Measurements from ENCODE around the gene MACC1. TPM values are rescaled to one million over a fixed set of nuclear protein-coding genes. Genes with fewer than 3 reads are reported as not detected.
A peak's percentile ranks its signal among the peaks of the same experiment; 100 is the strongest.

The MACC1 gene
- total and polyA plus RNA-seq, 8 donors, result 1.5 to 27.0 (median 9.6) TPM

DNA sequence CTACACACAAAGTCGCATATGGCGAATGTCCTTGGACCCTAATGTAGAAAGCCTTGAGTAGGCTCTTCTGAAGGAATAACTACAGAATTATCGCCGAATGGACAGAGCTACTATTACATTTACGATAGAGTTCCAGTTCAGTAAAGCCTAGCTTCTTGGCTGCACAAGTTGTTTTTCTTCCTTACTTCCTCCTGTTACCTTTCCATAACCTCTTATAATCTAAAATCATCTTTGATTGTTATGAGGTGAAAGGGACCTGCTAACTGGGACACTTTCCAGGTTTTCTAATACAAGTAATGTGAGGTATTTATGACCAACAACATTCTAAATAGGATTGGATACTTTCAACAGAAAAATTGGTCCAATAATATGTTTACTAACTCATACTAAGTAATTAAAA lies 31.2 kb downstream of the MACC1 start:
- DNase-seq, result no peak
- Histone ChIP-seq H3K27me3 (no peaks in the 10 kb centered on the region), H3K4me1 (peaks cover 0 to 3% (median 0%) of the 10 kb centered on the region in 3 donors), H3K27ac (no peak overlapping the region), H3K4me3 (no peak overlapping the region), H3K9me3 (no peaks in the 10 kb centered on the region), H3K36me3 (no peaks in the 10 kb centered on the region)
- TF ChIP-seq, protein P1, sequence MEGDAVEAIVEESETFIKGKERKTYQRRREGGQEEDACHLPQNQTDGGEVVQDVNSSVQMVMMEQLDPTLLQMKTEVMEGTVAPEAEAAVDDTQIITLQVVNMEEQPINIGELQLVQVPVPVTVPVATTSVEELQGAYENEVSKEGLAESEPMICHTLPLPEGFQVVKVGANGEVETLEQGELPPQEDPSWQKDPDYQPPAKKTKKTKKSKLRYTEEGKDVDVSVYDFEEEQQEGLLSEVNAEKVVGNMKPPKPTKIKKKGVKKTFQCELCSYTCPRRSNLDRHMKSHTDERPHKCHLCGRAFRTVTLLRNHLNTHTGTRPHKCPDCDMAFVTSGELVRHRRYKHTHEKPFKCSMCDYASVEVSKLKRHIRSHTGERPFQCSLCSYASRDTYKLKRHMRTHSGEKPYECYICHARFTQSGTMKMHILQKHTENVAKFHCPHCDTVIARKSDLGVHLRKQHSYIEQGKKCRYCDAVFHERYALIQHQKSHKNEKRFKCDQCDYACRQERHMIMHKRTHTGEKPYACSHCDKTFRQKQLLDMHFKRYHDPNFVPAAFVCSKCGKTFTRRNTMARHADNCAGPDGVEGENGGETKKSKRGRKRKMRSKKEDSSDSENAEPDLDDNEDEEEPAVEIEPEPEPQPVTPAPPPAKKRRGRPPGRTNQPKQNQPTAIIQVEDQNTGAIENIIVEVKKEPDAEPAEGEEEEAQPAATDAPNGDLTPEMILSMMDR (IDR thresholded peaks at IDR 0.05), result no peak
- no peak for FAIRE-seq
- WGBS, 2 donors, result 96 to 98% methylated on average over 5 of the region's 5 CpGs
- ATAC-seq, result no peak
- intact Hi-C loops (cut with DNase I), result no loop called here

DNA sequence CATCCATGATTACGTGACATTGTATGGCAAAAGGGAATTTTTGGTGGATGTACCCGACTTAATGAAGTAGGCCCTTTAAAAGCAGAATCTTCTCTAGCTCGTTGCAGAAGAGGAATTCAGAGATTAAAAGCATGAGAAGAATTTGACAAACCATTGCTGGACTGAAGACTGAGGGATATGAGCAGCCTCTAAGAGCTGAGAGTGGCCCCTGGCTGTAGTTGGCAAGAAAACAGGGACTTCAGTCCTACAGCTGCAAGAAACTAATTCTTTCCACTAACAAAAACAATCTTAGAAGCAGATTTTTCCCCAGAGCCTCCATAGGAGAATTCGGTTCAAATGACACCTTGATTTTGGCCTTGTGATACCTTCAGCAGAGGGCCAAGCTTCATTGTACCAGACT lies 34.1 kb downstream of the MACC1 start:
- no peaks in the 10 kb centered on the region for H3K4me1 ChIP-seq
- DNase-seq (no peak), FAIRE-seq (no peak), ATAC-seq (no peak)
- intact Hi-C loops (cut with DNase I), result no loop called here
- no peaks in the 10 kb centered on the region for H3K27me3 ChIP-seq
- no peaks in the 10 kb centered on the region for H3K36me3 ChIP-seq
- 76 to 82% methylated on average over 4 of the region's 4 CpGs for WGBS, 2 donors
- H3K27ac ChIP-seq, result no peak overlapping the region
- no peak overlapping the region for H3K4me3 ChIP-seq
- no peaks in the 10 kb centered on the region for H3K9me3 ChIP-seq
- TF ChIP-seq, protein P1 (IDR thresholded peaks at IDR 0.05), result no peak

DNA sequence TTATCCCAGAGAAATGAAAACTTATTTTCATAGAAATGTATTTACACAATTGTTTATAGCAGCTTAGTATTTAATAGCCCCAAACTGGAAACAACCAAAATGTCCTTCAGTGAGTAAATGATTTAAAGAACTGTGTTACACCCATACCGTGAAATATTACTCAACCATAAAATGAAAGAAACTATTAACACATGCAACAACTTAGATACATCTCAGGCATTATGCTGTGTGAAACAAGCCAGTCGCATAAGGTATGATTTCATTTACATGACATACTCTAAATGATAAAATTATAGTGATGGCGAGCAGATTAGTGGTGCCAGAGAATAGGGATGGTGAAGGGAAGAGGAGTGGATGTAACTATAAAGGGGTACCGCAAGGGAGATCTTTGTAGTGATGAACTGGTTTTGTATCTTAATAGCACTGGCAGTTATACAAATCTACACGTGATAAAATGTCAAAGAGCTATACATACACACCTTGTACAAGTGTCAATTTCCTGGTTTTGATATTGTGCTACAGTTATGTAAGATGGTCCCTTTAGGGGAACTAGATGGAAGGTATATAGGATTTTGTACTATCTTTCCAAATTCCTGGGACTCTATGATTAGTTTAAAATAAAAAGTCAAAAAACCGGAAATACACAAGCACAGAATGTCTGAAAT lies 40.5 kb downstream of the MACC1 start:
- H3K27me3 ChIP-seq, result no peaks in the 10 kb centered on the region
- H3K4me1 ChIP-seq, result no peaks in the 10 kb centered on the region
- H3K36me3 ChIP-seq, result no peaks in the 10 kb centered on the region
- ATAC-seq (no peak), DNase-seq (no peak), FAIRE-seq (no peak)
- TF ChIP-seq, protein P1 (IDR thresholded peaks at IDR 0.05), result no peak
- no peaks in the 10 kb centered on the region for H3K9me3 ChIP-seq
- intact Hi-C loops (cut with DNase I), result no loop called here
- no peak overlapping the region for H3K4me3 ChIP-seq
- no peak overlapping the region for H3K27ac ChIP-seq
- 69 to 73% methylated on average over 6 of the region's 6 CpGs for WGBS, 2 donors

DNA sequence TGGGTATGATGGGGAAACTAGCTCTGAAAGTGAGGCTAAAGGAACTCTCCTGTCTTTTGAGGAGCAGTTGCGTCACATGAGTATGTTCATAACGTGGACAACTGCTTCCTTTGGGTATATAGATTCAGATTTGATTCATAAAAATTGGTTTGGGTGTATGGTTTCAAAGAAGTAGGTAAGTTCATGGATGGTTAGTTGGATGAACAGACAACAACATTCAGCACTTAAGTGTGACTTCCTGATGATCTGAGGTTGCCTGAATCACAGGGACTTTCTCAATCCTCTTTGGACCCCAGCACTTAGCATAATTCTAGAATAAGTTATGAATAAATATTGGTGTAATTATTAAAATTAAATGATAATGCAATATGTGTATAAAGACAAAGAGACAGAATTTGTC lies 43.4 kb downstream of the MACC1 start:
- Histone ChIP-seq H3K36me3 (no peaks in the 10 kb centered on the region), H3K27ac (no peak overlapping the region), H3K27me3 (no peaks in the 10 kb centered on the region), H3K9me3 (no peaks in the 10 kb centered on the region), H3K4me3 (no peak overlapping the region), H3K4me1 (no peaks in the 10 kb centered on the region)
- 83 to 86% methylated on average over 2 of the region's 2 CpGs for WGBS, 2 donors
- intact Hi-C loops (cut with DNase I), result no loop called here
- TF ChIP-seq, protein P1 (IDR thresholded peaks at IDR 0.05), result no peak
- no peak for DNase-seq
- no peak for FAIRE-seq
- ATAC-seq, result no peak

DNA sequence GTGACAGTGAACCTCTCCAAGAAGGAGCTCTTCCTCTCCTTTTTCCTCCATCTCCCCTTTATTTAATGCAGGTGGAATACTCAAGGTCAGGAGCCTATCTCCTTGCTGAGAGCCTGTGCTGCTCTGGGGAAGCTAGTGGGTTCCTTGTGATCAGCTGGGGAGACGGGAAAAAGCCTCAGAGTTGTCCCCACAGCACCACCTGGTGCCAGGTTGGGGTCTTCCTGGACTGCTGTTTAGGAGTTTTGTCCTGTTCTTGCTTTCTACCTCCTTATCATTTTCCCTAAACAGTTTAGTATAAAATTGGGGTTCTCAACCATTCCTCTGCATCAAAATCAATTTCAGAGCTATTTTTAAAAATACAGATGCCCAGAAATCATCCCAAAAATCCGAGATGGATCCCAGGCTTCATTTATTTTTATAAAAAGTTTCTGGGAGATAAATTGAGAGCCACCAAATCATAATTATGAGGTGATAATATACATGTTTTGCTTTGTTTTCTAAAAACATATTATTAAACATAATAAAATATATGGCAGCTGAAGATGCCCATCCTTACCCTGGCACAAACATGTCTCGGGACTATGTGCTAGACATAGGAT lies 44.3 kb downstream of the MACC1 start:
- Histone ChIP-seq H3K9me3 (no peaks in the 10 kb centered on the region), H3K27ac (no peak overlapping the region), H3K4me1 (no peaks in the 10 kb centered on the region), H3K27me3 (no peaks in the 10 kb centered on the region), H3K36me3 (no peaks in the 10 kb centered on the region), H3K4me3 (no peak overlapping the region)
- TF ChIP-seq, protein P1 (IDR thresholded peaks at IDR 0.05), result peak in 1 of 4 donors; percentile 18
- no peak for FAIRE-seq
- intact Hi-C loops (cut with DNase I), result no loop called here
- peak in 3 of 4 donors; percentile 69 to 89 (median 81) for ATAC-seq
- WGBS, 2 donors, result 56 to 67% methylated on average over 3 of the region's 3 CpGs
- DNase-seq, result peak in 3 of 6 donors; percentile 15 to 34 (median 22)

Measured in pancreas (tissue), 10 donors.